SK-N-SH (cell line): Measurements from ENCODE around the gene ZSWIM7. TPM values are rescaled to one million over a fixed set of nuclear protein-coding genes. Genes with fewer than 3 reads are reported as not detected.
A peak's percentile ranks its signal among the peaks of the same experiment; 100 is the strongest.

ENCODE experiments used
- CTCF ChIA-PET: fragments of 300-600, 350-600 bp; formaldehyde crosslinking; extraction: SDS; loops from one replicate; lab custom pipeline; 2021; lab: Yijun Ruan, JAX
- POLR2A ChIA-PET: fragments of 350-600 bp; sonication (Branson Sonifier 250); formaldehyde crosslinking; extraction: SDS; loops from one replicate; lab custom pipeline; 2020; ENCODE audit warnings: antibody characterized with exemption, inconsistent platforms; lab: Yijun Ruan, JAX
- DNase-seq: peaks from one replicate; pipeline ENCODE4 v3.0.0; 2012
- H2AFZ ChIP-seq: fragments of 200-600 bp; sonication (generic); 2 replicates; pipeline ENCODE4 v1.8.1; 2016; ENCODE audit warnings: antibody characterized with exemption, mild to moderate bottlenecking, low read depth
- H3F3A ChIP-seq: fragments of 200-600 bp; sonication (generic); replicated peaks from 2 replicates; pipeline ENCODE3; 2016; ENCODE audit warnings: antibody characterized with exemption, mild to moderate bottlenecking; ENCODE audit not compliant: insufficient read depth
- H3K27ac ChIP-seq, 2 experiments: fragments of 200-500 bp in 1 of 2; fragments of 200-600 bp in 1 of 2; sonication (Bioruptor generic) in 1 of 2; sonication (generic), shearing (Covaris generic) in 1 of 2; 2 replicates each; pipeline versions ENCODE4 v1.5.1 to v1.6.1; 2014 to 2016; ENCODE audit warnings: low read depth in 2 of 2, inconsistent platforms in 1 of 2, low read length in 1 of 2, mild to moderate bottlenecking in 1 of 2, mixed read lengths in 1 of 2
- H3K27me3 ChIP-seq: fragments of 200-600 bp; sonication (generic), shearing (Covaris generic); 2 replicates; pipeline ENCODE4 v1.6.1; 2016; ENCODE audit warnings: mixed run types; ENCODE audit not compliant: insufficient read depth
- H3K36me3 ChIP-seq, 2 experiments: fragments of 200-500 bp in 1 of 2; fragments of 200-600 bp in 1 of 2; sonication (Bioruptor generic) in 1 of 2; sonication (generic) in 1 of 2; replicated peaks in 1 of 2; 2 replicates each; pipeline versions ENCODE3 to v1.5.1; 2014 to 2016; ENCODE audit warnings: low read length in 1 of 2, mild to moderate bottlenecking in 1 of 2; ENCODE audit not compliant: insufficient read depth in 2 of 2, control insufficient read depth in 1 of 2
- H3K4me1 ChIP-seq, 2 experiments: fragments of 200-500 bp in 1 of 2; fragments of 200-600 bp in 1 of 2; sonication (Bioruptor generic) in 1 of 2; sonication (generic), shearing (Covaris generic) in 1 of 2; 2 replicates each; pipeline versions ENCODE4 v1.5.1 to v1.6.1; 2014 to 2016; ENCODE audit warnings: low read depth in 1 of 2, low read length in 1 of 2, mixed run types in 1 of 2; ENCODE audit not compliant: insufficient read depth in 2 of 2, control insufficient read depth in 1 of 2
- H3K4me2 ChIP-seq: fragments of 200-600 bp; sonication (generic), shearing (Covaris generic); 2 replicates; pipeline ENCODE4 v1.6.1; 2017; ENCODE audit warnings: mixed run types
- H3K4me3 ChIP-seq, 2 experiments: fragments of 200-500 bp in 1 of 2; fragments of 200-600 bp in 1 of 2; sonication (Bioruptor generic) in 1 of 2; sonication (generic), shearing (Covaris generic) in 1 of 2; 2 replicates each; pipeline versions ENCODE4 v1.5.1 to v1.8.1; 2014 to 2016; ENCODE audit warnings: low read depth in 2 of 2, inconsistent platforms in 1 of 2, low read length in 1 of 2, mild to moderate bottlenecking in 1 of 2, mixed read lengths in 1 of 2, moderate library complexity in 1 of 2
- H3K79me2 ChIP-seq: fragments of 200-600 bp; sonication (generic); 2 replicates; pipeline ENCODE4 v1.8.1; 2017; ENCODE audit warnings: mild to moderate bottlenecking; ENCODE audit not compliant: insufficient read depth
- H3K9ac ChIP-seq: fragments of 200-600 bp; sonication (generic); 2 replicates; pipeline ENCODE4 v1.6.1; 2017; ENCODE audit warnings: mixed run types
- H3K9me2 ChIP-seq: fragments of 200-600 bp; sonication (generic); 2 replicates; pipeline ENCODE4 v1.6.1; 2017; ENCODE audit warnings: mixed run types
- H3K9me3 ChIP-seq: fragments of 200-600 bp; sonication (generic); 2 replicates; pipeline ENCODE4 v1.6.1; 2017; ENCODE audit warnings: mixed run types, mild to moderate bottlenecking, moderate library complexity
- H4K20me1 ChIP-seq: fragments of 200-600 bp; sonication (generic); 2 replicates; pipeline ENCODE4 v1.6.1; 2017; ENCODE audit warnings: mild to moderate bottlenecking, mixed run types; ENCODE audit not compliant: insufficient read depth
- CHD2 ChIP-seq: fragments of 150-350 bp; IDR thresholded peaks from 2 replicates; pipeline ENCODE4 v1.6.1; 2018; ENCODE audit warnings: low read length; ENCODE audit not compliant: partially characterized antibody
- ELF1 ChIP-seq: IDR thresholded peaks from 2 replicates; pipeline ENCODE4 v1.4.0; 2012
- EP300 ChIP-seq, 2 experiments: IDR thresholded peaks; 2 replicates each; pipeline versions ENCODE4 v1.4.0 to v1.6.1; 2012; ENCODE audit warnings: borderline replicate concordance in 1 of 2, low read depth in 1 of 2, low read length in 1 of 2
- EZH2phosphoT487 ChIP-seq: fragments of 200-600 bp; sonication (generic); IDR thresholded peaks from 2 replicates; pipeline ENCODE4 v1.6.1; 2017; ENCODE audit warnings: low read depth, mixed run types, mild to moderate bottlenecking, antibody characterized with exemption, moderate library complexity, borderline replicate concordance
- GATA2 ChIP-seq: sonication (generic); formaldehyde crosslinking; IDR thresholded peaks from 2 replicates; pipeline ENCODE4 v1.5.0; 2020; ENCODE audit warnings: mild to moderate bottlenecking, missing genetic modification reagents
- IRF3 ChIP-seq: fragments of 150-350 bp; IDR thresholded peaks from 2 replicates; pipeline ENCODE4 v1.6.1; 2016; ENCODE audit warnings: mild to moderate bottlenecking, low read depth, low read length
- JUND ChIP-seq: IDR thresholded peaks from 2 replicates; pipeline ENCODE4 v1.4.0; 2012
- MXI1 ChIP-seq: IDR thresholded peaks from 2 replicates; pipeline ENCODE4 v1.6.1; 2012; ENCODE audit warnings: mild to moderate bottlenecking, low read depth, low read length, improper control_type of control experiment
- NFIC ChIP-seq: IDR thresholded peaks from 2 replicates; pipeline ENCODE4 v1.4.0; 2012; ENCODE audit warnings: borderline replicate concordance
- NRF1 ChIP-seq: IDR thresholded peaks from 2 replicates; pipeline ENCODE4 v1.6.1; 2012; ENCODE audit warnings: low read depth, mild to moderate bottlenecking, low read length
- POLR2AphosphoS5 ChIP-seq: IDR thresholded peaks from 2 replicates; pipeline ENCODE4 v1.6.1; 2012; ENCODE audit warnings: low read depth, low read length
- RAD21 ChIP-seq: IDR thresholded peaks from 2 replicates; pipeline ENCODE4 v1.6.1; 2012; ENCODE audit warnings: mild to moderate bottlenecking, low read length
- RXRA ChIP-seq: IDR thresholded peaks from 2 replicates; pipeline ENCODE4 v1.4.0; 2012; ENCODE audit warnings: low read depth, mild to moderate bottlenecking, borderline replicate concordance
- SIN3A ChIP-seq: IDR thresholded peaks from 2 replicates; pipeline ENCODE4 v1.6.1; 2012; ENCODE audit warnings: low read depth, mild to moderate bottlenecking, low read length, moderate library complexity, borderline replicate concordance
- SMC3 ChIP-seq: IDR thresholded peaks from 2 replicates; pipeline ENCODE4 v1.6.1; 2012; ENCODE audit warnings: low read depth, low read length, improper control_type of control experiment
- TAF1 ChIP-seq: IDR thresholded peaks from 2 replicates; pipeline ENCODE4 v1.6.1; 2012; ENCODE audit warnings: low read depth, mild to moderate bottlenecking, low read length, moderate library complexity, borderline replicate concordance
- TEAD4 ChIP-seq: IDR thresholded peaks from 2 replicates; pipeline ENCODE4 v1.4.0; 2012; ENCODE audit warnings: mild to moderate bottlenecking, borderline replicate concordance; ENCODE audit not compliant: insufficient read depth
- YY1 ChIP-seq: IDR thresholded peaks from 2 replicates; pipeline ENCODE4 v1.4.0; 2012; ENCODE audit warnings: low read depth, mild to moderate bottlenecking
- whole genome bisulfite sequencing: methylation state at CpG from one replicate; pipeline ENCODE4 v1.1.6; 2017; ENCODE audit warnings: low lambda C conversion rate; 5-methylcytosine and 5-hydroxymethylcytosine counted together
- polyA plus RNA-seq, 3 experiments: library from polyadenylated mRNA; depleted of rRNA; stranded (reverse); fragments of >200 nt; gene quantifications; 2 replicates each; pipeline ENCODE4 v1.2.3, GENCODE V29; 2012
- TF ChIP-seq, protein P1 (sequence below): IDR thresholded peaks from 2 replicates; pipeline ENCODE4 v1.4.0; 2012; ENCODE audit warnings: low read depth, borderline replicate concordance
- TF ChIP-seq, protein P2 (sequence below): IDR thresholded peaks from 2 replicates; pipeline ENCODE4; 2012
- TF ChIP-seq, protein P3 (sequence below): IDR thresholded peaks from 2 replicates; pipeline ENCODE4 v1.4.0; 2012; ENCODE audit warnings: low read depth

Gene ZSWIM7
- polyA plus RNA-seq, 1 of the 3 experiments (the other 2 are of a cell fraction), result 63.3 TPM

DNA sequence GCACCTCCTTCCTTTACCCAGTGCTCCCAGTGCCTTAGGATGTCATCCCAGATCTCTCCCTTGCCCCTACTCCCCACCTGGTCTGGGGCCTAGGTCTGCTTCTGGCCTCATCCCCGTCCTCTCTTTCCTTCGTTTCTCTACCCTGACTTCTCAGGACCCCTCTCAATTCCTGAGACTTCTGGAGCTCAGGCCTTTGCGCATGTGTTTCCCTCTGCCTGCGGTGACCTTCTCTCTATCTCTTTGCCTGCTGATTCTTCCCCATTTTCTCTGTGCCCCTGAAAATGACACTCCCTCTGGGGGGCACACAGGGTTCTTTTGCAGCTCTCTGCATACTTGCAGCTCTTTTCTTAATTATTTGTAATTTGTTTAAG lies 41.0 kb downstream of the ZSWIM7 start:
- POLR2A ChIA-PET, result no interaction called here
- Histone ChIP-seq H3K9me2 (no peaks in the 10 kb centered on the region), H3F3A (peaks cover 40% of the 10 kb centered on the region), H3K36me3 (no peaks in the 10 kb centered on the region), H3K27ac (peak overlapping the region; percentile 25 to 94; a peak in 2 of 4 replicates), H3K27me3 (no peaks in the 10 kb centered on the region), H3K4me2 (peak overlapping the region; percentile 43), H3K4me1 (peaks cover under 1 to 23% of the 10 kb centered on the region in 2 experiments; a peak in 2 of 4 replicates), H3K79me2 (no peaks in the 10 kb centered on the region), H2AFZ (peak overlapping the region; percentile 12; the same call in 1 of the 2 replicates), H3K9ac (peak overlapping the region; percentile 69), H3K9me3 (no peaks in the 10 kb centered on the region), H4K20me1 (no peaks in the 10 kb centered on the region), H3K4me3 (no peak overlapping the region)
- no peak for DNase-seq
- 92% methylated on average over 4 of the region's 4 CpGs for WGBS
- TF ChIP-seq NFIC (no peak), GATA2 (no peak), NRF1 (no peak), ELF1 (no peak), EP300 (IDR thresholded peaks at IDR 0.05; ENCODE audit: borderline replicate concordance in 1 of 2, low read depth in 1 of 2, low read length in 1 of 2) (no peak), RXRA (no peak), RAD21 (no peak), POLR2AphosphoS5 (no peak), YY1 (no peak), SMC3 (no peak)
- TF ChIP-seq, protein P1, sequence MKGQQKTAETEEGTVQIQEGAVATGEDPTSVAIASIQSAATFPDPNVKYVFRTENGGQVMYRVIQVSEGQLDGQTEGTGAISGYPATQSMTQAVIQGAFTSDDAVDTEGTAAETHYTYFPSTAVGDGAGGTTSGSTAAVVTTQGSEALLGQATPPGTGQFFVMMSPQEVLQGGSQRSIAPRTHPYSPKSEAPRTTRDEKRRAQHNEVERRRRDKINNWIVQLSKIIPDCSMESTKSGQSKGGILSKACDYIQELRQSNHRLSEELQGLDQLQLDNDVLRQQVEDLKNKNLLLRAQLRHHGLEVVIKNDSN, result no peak
- TF ChIP-seq, protein P2, sequence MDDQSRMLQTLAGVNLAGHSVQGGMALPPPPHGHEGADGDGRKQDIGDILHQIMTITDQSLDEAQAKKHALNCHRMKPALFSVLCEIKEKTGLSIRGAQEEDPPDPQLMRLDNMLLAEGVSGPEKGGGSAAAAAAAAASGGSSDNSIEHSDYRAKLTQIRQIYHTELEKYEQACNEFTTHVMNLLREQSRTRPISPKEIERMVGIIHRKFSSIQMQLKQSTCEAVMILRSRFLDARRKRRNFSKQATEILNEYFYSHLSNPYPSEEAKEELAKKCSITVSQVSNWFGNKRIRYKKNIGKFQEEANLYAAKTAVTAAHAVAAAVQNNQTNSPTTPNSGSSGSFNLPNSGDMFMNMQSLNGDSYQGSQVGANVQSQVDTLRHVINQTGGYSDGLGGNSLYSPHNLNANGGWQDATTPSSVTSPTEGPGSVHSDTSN, result no peak
- TF ChIP-seq, protein P3, sequence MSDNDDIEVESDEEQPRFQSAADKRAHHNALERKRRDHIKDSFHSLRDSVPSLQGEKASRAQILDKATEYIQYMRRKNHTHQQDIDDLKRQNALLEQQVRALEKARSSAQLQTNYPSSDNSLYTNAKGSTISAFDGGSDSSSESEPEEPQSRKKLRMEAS, result no peak
- CTCF ChIA-PET, result interaction anchor here (1.0 to 2.0 kb wide), 4 partner anchors 13 to 455 kb away, joined by 3 to 14 read pairs (median 4); partner anchors contain the start of gene ADORA2B

DNA sequence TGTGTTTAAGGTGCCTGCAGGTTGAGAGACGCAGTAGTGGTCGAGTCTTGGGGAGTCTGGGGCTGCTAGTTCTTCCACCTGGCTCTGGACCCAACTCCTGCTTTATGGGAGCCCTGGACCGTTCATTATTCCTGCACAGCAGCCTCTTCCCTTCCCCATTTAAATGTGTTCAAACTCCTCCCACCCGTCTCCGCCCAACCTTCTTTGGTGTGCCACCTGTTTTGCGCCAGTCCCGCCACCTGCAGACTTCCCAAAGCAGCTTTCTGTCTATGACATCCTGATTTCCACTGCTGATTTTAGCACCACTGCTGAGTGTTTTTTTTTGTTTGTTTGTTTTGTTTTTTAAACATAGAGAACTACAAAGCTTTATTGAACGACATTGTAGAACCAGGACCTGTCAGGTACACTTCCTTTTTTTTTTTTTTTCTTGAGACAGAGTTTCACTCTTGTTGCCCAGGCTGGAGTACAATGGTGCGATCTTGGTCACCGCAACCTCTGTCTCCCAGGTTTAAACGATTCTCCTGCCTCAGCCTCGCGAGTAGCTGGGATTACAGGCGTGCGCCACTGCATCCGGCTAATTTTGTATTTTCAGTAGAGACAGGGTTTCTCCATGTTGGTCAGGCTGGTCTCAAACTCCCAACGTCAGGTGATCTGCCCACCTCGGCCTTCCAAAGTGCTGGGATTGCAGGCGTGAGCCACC lies 41.7 kb downstream of the ZSWIM7 start:
- WGBS, result 95% methylated on average over 16 of the region's 19 CpGs
- H3K9me3 ChIP-seq, result no peaks in the 10 kb centered on the region
- DNase-seq, result no peak
- H3K36me3 ChIP-seq, result no peaks in the 10 kb centered on the region
- TF ChIP-seq, protein P2, result no peak
- TF ChIP-seq SMC3 (no peak), CHD2 (no peak), EP300 (IDR thresholded peaks at IDR 0.05; ENCODE audit: borderline replicate concordance in 1 of 2, low read depth in 1 of 2, low read length in 1 of 2) (no peak), SIN3A (no peak), TAF1 (no peak), YY1 (no peak), MXI1 (no peak), IRF3 (no peak), EZH2phosphoT487 (no peak), JUND (no peak), TEAD4 (no peak)
- TF ChIP-seq, protein P1, result no peak
- TF ChIP-seq, protein P3, result no peak
- ChIA-PET CTCF (interaction anchor here (1.4 to 2.0 kb wide), 3 partner anchors 13 to 18 kb away, joined by 4 to 14 read pairs (median 5); partner anchors contain the start of gene ADORA2B), POLR2A (no interaction called here)
- H3K27ac ChIP-seq, result peak overlapping the region in 1 of 2 experiments; percentile 94; a peak in 2 of 4 replicates
- peaks cover 35% of the 10 kb centered on the region for H3F3A ChIP-seq
- H3K4me3 ChIP-seq, result no peak overlapping the region
- H3K4me2 ChIP-seq, result no peak overlapping the region
- H3K27me3 ChIP-seq, result no peaks in the 10 kb centered on the region
- no peak overlapping the region for H2AFZ ChIP-seq
- H3K79me2 ChIP-seq, result no peaks in the 10 kb centered on the region
- H3K9ac ChIP-seq, result no peak overlapping the region
- H3K9me2 ChIP-seq, result no peaks in the 10 kb centered on the region
- H4K20me1 ChIP-seq, result no peaks in the 10 kb centered on the region
- peaks cover 0 to 22% of the 10 kb centered on the region in 2 experiments; a peak in 1 of 4 replicates for H3K4me1 ChIP-seq
